Effector CD8-positive, alpha-beta T cell (primary cell): Measurements from ENCODE around the gene KLHL34.

Experiments
- DNase-seq: peaks from one replicate; lab custom pipeline; 2025; lab: John Stamatoyannopoulos, UW

The KLHL34 gene

DNA sequence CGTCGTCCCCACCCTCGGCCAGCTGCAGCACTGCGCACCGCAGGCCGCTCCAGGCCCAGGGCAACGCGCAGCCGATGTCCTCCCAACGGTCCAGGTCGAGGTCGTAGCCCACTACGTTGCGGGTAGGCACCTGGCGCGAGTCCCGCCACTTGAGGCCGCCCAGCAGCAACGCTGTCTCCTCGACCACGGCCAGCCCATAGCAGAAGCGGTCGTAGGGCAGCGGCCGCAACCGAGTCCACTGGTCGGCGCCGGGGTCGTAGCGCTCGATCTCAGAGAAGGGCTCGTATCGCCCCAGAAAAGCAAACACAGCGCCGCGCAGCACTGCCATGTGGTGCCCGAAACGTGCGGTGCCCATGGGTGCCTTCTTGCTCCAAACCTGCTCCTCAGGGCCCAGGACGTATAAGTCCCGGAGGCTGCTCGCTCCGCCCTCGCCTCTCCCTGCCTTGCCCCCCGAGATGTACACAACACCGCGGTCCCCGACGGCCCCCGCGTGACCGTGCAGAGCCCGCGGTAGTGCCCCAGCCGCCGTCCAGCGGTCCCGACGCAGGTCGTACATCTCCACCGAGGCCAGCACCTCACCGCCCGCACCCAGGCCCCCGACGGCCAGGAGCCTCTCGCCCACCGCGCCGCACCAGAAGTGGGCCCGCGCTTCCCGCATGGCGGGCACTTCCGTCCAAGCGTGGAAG lies 2.1 kb downstream of the KLHL34 start:
- DNase-seq, result no peak

DNA sequence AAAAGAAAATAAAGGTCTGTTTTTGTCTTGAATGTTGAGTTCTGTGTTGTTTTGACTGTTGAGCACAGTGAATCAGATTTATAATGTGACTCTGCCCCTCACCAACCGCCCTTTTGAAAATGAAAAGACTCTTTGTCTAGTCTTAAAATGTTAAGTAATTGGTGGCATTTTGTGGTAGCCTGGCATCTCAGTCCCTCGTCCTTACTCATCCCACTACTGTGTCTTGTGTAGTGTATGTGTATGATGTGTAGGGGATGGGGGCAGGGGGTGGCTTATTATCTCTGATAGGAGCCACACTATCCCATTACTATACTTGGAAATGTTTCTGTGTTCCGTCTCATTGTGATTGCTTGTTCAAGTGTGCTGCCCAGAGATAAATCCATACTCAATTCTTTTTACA lies 12.2 kb downstream of the KLHL34 start:
- no peak for DNase-seq

DNA sequence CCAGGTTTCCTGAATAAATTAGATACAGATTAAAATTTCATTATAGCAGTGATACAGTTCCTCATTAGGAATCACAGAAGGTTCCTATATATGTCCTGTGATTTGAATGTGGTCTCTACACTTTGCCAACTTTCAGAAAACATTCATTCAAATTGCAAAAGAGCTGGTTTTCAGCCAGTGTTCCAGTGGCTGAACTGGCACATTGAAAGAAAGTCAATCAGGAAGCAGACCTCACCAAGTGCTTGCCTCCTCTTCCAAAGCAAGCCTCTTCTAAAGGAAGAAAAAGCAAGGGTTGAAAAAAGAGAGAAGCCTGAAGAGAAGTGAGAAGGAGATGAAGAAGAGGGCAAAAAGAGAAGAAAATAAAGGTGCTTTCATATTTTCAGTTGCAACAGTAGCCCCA lies 12.7 kb downstream of the KLHL34 start:
- DNase-seq, result no peak

DNA sequence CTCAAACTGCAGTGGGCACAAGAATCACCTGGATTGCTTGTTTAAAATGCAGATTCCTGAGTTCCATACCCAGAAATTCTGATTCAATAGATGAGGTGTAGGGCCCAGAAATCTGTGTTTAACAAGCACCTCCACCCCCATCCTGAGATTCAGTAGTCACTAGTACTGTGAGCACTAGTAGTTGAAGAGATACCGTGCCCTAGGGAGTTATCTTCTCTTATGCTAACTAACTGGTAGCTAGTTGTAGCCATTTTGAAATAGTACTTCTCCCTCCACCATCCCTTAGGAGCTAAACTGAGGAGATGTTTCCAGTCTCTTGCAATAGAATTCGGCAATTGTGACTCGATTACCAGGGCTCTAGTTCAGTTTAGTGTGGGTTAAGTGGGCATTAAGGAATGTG lies 18.4 kb downstream of the KLHL34 start:
- no peak for DNase-seq

DNA sequence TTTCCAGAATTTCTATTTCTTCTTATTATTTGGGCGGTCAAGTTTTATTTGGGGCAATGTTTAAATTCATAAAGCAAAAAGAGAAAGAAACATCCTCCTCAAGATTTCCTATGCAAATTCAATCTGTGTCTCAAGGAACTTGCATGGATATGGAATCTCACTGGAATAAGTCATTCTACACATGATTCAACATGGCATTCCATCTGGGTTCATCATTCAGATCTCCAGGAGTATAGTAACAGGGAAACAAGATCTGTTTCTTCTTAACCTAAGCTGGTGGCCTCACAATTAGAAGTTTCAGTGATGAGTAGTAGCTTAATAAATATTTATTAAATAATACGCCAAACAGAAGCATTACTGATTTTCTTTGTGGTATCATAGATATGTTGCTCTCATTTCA lies 19.8 kb downstream of the KLHL34 start:
- no peak for DNase-seq

DNA sequence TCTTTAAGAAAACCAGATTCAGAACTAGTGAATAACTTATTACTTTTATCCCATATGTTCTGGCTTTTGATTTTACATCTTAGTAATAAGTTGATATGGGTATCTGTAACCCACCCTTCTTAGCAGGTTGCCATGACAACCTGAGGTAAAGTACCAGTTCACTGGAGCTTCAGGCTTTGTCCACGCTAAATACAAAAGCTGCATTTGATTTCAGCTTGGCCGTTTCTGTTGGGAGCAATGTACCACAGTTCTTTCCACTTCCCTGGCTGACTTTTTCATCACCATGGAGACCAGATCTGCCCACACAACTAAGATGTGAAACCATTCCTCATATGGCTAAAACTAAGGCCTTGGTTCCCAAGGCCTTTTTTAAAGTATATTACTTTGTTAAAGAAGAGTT lies 26.1 kb downstream of the KLHL34 start:
- no peak for DNase-seq

DNA sequence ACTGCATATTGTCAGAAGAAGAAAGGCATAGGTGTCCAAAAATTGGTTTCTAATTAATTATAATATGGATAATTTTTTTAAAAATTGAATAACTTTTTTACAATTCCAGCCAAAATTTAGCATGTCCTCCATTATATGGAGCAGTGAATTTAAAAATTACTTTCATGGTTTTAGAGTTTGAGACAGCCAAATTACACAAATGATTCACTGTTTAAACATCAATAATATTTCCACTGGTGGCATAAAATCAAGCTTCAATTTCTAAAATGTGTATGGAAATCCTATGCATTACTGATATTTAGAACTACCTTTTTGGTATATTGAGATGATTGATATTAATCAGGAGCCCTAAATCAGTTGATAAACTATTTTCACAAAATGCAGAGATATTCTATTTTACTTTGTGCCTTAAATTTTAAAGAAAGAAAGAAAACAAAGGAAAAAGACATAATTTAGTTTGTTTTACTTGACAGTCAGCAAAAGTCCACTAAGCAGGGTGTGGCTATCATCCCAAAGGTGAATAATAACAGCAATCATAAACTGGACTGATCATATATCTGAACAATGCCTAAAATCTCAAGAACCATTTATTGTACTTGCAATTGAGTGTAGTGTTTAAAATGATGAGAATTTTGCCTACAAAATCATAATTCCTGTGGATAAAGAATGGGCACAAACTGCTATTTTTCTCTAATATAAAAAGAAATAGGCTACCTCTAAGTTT lies 34.2 kb downstream of the KLHL34 start:
- no peak for DNase-seq

DNA sequence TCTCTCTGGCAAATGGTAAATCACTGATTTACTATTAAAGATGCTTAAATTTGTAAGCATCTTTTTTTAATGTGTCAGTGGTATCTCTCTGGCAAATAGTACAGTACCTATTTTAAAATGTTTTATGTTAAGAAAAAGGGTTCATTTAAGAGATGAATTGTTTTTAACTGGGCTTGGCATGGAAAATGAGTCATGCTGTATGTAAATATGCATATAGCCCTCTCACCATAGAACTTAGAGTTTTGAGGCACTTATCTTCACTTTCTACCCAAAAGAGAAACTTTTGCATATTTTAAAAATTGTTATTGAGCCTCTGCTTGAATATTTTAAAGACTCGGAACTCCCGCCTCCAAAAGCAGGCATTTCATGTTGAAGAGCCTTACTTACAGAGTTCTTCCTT lies 37.9 kb downstream of the KLHL34 start:
- no peak for DNase-seq

DNA sequence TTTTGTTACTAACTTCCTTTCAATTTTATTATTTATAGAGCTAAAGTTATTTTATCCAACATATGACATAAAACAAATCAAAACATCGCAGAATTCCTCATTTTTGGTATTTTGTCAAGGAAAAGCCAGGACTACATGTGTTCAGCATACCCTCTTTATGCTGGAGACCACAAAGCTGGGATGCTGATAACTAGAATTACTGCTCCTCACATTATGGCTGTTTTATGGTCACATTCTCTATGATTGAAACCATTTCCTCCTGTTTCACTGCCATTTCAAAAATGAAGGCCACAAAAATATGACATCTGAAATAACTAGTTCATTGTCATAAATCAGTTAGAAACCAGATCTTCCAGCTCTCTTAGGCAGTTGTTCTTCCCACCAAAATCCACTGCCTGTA lies 41.7 kb downstream of the KLHL34 start:
- DNase-seq, result no peak

DNA sequence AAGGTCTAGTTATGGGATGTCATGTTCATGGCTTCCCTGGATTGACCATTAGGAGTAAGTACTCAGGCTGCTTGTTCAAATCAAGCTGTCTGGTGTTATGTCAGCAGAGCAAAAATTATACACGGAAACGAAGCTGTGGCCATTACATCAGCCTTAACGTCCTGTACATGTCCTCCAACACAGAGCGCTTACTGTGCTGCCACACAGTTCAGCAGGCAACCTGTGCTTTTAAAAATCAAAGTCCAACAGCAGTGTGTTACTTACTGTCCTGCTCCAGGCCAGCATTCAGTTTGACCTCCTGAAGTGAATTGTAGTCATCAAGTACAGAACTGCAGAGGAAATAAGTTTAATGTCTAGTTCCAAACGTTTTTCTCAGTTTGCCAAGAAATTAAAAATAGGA lies 46.0 kb downstream of the KLHL34 start:
- DNase-seq, result no peak

DNA sequence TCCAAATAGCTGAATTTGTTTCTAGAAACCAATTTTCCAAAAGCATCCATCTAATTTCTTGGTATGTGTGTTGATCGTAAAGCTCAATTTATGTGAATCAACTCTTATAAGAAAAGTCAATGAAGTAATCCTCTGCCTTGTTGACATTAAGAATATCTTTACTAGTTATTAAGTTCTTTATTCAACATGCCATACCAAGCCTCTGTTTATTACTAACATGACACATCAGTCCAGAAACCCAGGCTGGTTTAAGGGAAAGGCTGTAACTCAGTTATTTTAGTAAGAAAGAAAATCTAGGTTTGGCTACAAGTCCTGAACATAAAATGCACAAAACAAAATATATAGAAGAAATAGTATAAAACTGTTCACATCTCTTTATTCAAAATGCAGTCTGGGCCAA lies 48.0 kb downstream of the KLHL34 start:
- DNase-seq, result no peak

DNA sequence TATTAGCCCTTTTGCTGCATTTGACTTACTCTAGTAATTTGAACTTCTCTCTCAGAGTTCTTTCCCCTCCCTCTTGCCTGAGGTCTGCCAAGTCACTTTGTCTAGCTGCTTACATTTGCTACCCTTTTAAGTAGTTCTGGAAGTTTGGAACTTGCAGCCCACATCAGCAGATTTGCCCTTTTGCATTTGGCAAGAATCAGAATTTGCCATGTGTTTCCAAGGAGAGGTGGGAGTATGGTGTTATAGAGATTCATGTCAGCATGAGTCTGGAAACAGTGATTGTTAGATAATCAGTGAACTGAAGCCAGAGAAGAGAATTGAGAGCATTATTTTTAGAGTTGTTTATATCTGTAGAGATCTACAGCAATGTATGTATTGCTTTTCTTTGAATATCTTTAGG lies 52.1 kb downstream of the KLHL34 start:
- no peak for DNase-seq
